Measurements from ENCODE around the gene ASPDH.

- no peak for TF ChIP-seq CTCF (IDR thresholded peaks at IDR 0.05)
- TF ChIP-seq POLR2A (IDR thresholded peaks at IDR 0.05): no peak
- no peak for TF ChIP-seq POLR2AphosphoS5 (IDR thresholded peaks at IDR 0.05)
- TF ChIP-seq EP300 (IDR thresholded peaks at IDR 0.05): no peak
Observed at GRCh38 chr19:50466706-50467039, 47.0 kb downstream of the ASPDH start.

Data from gastroesophageal sphincter (tissue), 3 donors.